ENCODE data around the gene RBM5. TPM values are rescaled to one million over a fixed set of nuclear protein-coding genes. Genes with fewer than 3 reads are reported as not detected.

Gene RBM5
- total RNA-seq, 1 donor, result 150 TPM

DNA sequence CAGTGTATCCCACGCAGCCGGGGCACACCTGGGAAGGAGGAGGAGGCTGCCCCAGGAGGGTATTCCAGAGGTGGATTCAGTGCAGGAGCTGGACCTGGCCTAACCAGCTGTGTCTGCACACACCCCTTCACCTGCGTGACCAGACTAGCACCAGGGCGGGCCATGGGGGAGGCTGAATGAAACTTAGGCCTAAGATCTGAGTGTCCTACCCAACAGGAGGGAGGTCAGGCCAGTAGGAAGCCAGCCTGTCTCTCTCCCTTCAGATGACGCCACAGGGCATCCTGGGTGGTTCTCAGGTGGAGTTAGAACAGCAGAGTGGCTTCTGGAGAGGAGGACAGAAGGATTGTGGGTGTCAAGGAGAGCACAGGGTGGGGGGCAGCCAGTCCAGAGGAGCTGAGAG is 63.0 kb downstream of the RBM5 start:
- H4K20me1 ChIP-seq (ENCODE audit: insufficient read depth, low read length), result no peaks in the 10 kb centered on the region
- no peak overlapping the region for H2AFZ ChIP-seq (ENCODE audit: low read length)
- H3K27ac ChIP-seq (ENCODE audit: low read depth, low read length), result no peak overlapping the region
- no peaks in the 10 kb centered on the region for H3K36me3 ChIP-seq (ENCODE audit: insufficient read depth, low read length)
- H3K4me2 ChIP-seq (ENCODE audit: insufficient read depth, low read length), result no peak overlapping the region
- no peaks in the 10 kb centered on the region for H3K9me3 ChIP-seq (ENCODE audit: low read depth, low read length)
- DNase-seq (ENCODE audit: insufficient read length, low spot score, missing footprints), result no peak
- H3K79me2 ChIP-seq (ENCODE audit: insufficient read depth, low read length), result peaks cover 13% of the 10 kb centered on the region
- TF ChIP-seq, protein P1, sequence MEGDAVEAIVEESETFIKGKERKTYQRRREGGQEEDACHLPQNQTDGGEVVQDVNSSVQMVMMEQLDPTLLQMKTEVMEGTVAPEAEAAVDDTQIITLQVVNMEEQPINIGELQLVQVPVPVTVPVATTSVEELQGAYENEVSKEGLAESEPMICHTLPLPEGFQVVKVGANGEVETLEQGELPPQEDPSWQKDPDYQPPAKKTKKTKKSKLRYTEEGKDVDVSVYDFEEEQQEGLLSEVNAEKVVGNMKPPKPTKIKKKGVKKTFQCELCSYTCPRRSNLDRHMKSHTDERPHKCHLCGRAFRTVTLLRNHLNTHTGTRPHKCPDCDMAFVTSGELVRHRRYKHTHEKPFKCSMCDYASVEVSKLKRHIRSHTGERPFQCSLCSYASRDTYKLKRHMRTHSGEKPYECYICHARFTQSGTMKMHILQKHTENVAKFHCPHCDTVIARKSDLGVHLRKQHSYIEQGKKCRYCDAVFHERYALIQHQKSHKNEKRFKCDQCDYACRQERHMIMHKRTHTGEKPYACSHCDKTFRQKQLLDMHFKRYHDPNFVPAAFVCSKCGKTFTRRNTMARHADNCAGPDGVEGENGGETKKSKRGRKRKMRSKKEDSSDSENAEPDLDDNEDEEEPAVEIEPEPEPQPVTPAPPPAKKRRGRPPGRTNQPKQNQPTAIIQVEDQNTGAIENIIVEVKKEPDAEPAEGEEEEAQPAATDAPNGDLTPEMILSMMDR (IDR thresholded peaks at IDR 0.05; ENCODE audit: extremely low read depth, low read depth, low read length), result no peak
- peaks cover 8% of the 10 kb centered on the region for H3K27me3 ChIP-seq (ENCODE audit: insufficient read depth, low read length)
- H3K4me1 ChIP-seq (ENCODE audit: insufficient read depth, low read length), result peaks cover 5% of the 10 kb centered on the region
- H3K4me3 ChIP-seq (ENCODE audit: insufficient read depth, low read length), result no peak overlapping the region

DNA sequence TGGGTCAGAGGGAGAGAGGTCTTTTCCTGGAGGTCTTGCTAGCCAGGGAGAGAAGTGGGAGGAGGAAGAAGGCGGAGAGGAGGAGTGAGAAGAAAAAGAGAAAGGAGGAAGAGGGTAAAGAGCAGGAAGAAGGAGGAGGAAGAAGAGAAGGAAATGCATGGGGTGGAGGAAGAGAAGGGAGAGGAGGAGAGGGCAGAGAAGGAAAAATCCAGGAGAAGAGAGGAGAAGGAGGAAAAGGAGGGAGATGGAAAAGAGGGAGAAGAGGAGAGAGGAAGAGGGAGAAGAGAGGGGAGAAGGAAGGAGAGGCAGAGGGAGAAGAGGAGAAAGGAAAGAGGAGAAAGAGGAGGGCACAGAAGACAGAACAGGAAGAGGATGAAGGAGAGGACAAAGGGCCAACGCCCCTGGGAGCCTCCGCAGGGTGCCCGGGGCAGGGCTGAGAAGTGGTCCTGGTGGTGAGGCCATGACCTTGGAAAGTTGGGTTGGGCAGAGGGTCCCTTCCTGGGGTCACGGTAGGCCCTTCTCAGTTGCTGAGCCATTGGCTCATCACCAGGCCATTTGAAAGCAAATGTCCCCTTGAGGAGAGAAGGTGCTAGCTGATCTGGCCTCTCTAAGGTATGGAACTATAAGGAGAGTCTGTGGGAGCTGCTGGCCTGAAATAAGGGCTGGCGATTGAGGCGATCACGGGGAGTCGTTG is 65.2 kb downstream of the RBM5 start:
- H4K20me1 ChIP-seq (ENCODE audit: insufficient read depth, low read length), result no peaks in the 10 kb centered on the region
- no peaks in the 10 kb centered on the region for H3K9me3 ChIP-seq (ENCODE audit: low read depth, low read length)
- H3K27me3 ChIP-seq (ENCODE audit: insufficient read depth, low read length), result peaks cover 8% of the 10 kb centered on the region
- DNase-seq (ENCODE audit: insufficient read length, low spot score, missing footprints), result no peak
- H3K79me2 ChIP-seq (ENCODE audit: insufficient read depth, low read length), result peaks cover 35% of the 10 kb centered on the region
- H2AFZ ChIP-seq (ENCODE audit: low read length), result no peak overlapping the region
- no peak overlapping the region for H3K4me3 ChIP-seq (ENCODE audit: insufficient read depth, low read length)
- TF ChIP-seq, protein P1 (IDR thresholded peaks at IDR 0.05; ENCODE audit: extremely low read depth, low read depth, low read length), result no peak
- no peaks in the 10 kb centered on the region for H3K36me3 ChIP-seq (ENCODE audit: insufficient read depth, low read length)
- H3K27ac ChIP-seq (ENCODE audit: low read depth, low read length), result no peak overlapping the region
- H3K4me1 ChIP-seq (ENCODE audit: insufficient read depth, low read length), result peaks cover 22% of the 10 kb centered on the region
- peak overlapping the region; percentile 55 for H3K4me2 ChIP-seq (ENCODE audit: insufficient read depth, low read length)

- Histone ChIP-seq H2AFZ (ENCODE audit: low read length) (no peak overlapping the region), H4K20me1 (ENCODE audit: insufficient read depth, low read length) (no peaks in the 10 kb centered on the region), H3K4me2 (ENCODE audit: insufficient read depth, low read length) (peak overlapping the region; percentile 55), H3K27me3 (ENCODE audit: insufficient read depth, low read length) (peaks cover 8% of the 10 kb centered on the region), H3K4me3 (ENCODE audit: insufficient read depth, low read length) (peak overlapping the region; percentile 51), H3K79me2 (ENCODE audit: insufficient read depth, low read length) (peaks cover 40% of the 10 kb centered on the region), H3K36me3 (ENCODE audit: insufficient read depth, low read length) (no peaks in the 10 kb centered on the region), H3K4me1 (ENCODE audit: insufficient read depth, low read length) (peaks cover 22% of the 10 kb centered on the region), H3K27ac (ENCODE audit: low read depth, low read length) (no peak overlapping the region), H3K9me3 (ENCODE audit: low read depth, low read length) (no peaks in the 10 kb centered on the region)
- TF ChIP-seq, protein P1 (IDR thresholded peaks at IDR 0.05; ENCODE audit: extremely low read depth, low read depth, low read length), result no peak
- DNase-seq (ENCODE audit: insufficient read length, low spot score, missing footprints), result peak; percentile 91
Observed at GRCh38 chr3:50154476-50154839, 65.7 kb downstream of the RBM5 start.

DNA sequence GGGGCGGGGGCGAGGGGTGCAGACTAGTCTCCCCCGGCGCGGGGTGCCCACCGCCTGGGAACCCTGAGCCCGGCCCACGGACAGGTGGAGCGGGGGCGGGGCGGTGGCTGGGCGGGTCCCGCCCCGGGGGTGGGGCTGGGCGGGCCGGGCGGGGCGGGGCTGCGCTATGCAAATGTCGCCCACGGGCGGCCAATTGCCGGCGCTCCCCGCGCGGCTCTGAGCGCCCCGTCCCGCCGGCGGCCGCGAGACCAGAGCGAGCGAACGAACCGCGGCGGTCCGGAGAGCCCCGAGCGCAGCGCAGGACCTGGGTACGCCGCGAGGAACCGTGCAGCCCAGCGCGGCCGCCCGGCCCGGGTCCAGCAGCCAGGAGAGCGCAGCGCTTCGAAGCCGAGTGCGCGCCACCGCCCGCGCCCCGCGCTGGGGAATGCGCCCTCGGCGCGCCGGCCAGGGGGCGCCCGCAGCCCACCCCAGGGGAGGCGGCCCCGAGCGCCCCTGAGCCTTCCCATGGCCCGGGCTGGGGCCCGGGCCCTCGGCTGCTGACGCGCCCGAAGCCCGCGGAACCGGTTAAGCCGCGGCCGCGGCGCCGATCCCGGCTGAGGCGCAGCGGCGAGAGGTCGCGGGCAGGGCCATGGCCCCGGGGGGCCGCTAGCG is 66.2 kb downstream of the RBM5 start, which contains the start of gene SEMA3F:
TSS of gene SEMA3F (plus strand) at position 485 of the 651 bp plus-strand sequence. CDS start 4,299 bp downstream, outside the sequence.
- H4K20me1 ChIP-seq (ENCODE audit: insufficient read depth, low read length), result no peaks in the 10 kb centered on the region
- no peaks in the 10 kb centered on the region for H3K36me3 ChIP-seq (ENCODE audit: insufficient read depth, low read length)
- H3K4me3 ChIP-seq (ENCODE audit: insufficient read depth, low read length), result peak within 1 kb of the TSS; percentile 73
- TF ChIP-seq, protein P1 (IDR thresholded peaks at IDR 0.05; ENCODE audit: extremely low read depth, low read depth, low read length), result no peak
- H3K27ac ChIP-seq (ENCODE audit: low read depth, low read length), result no peak within 1 kb of the TSS
- H2AFZ ChIP-seq (ENCODE audit: low read length), result no peak within 1 kb of the TSS
- peaks cover 40% of the 10 kb centered on the region for H3K79me2 ChIP-seq (ENCODE audit: insufficient read depth, low read length)
- peak within 1 kb of the TSS; percentile 65 for H3K4me2 ChIP-seq (ENCODE audit: insufficient read depth, low read length)
- DNase-seq (ENCODE audit: insufficient read length, low spot score, missing footprints), result peak; percentile 99
- H3K27me3 ChIP-seq (ENCODE audit: insufficient read depth, low read length), result peaks cover 8% of the 10 kb centered on the region
- peaks cover 22% of the 10 kb centered on the region for H3K4me1 ChIP-seq (ENCODE audit: insufficient read depth, low read length)
- no peaks in the 10 kb centered on the region for H3K9me3 ChIP-seq (ENCODE audit: low read depth, low read length)
